Mesodermal cell (in vitro differentiated cells): ENCODE data around the gene PRAME.
"Not testable (repeated sequence)": the region's sequence is repeated elsewhere in the genome, so short reads cannot be mapped to it uniquely, and the experiment has no call there.

Experiments
- H3K27ac ChIP-seq: 2 replicates; pipeline ENCODE4 v1.7.0; 2013; ENCODE audit warnings: mild to moderate bottlenecking, low read depth, low read length, moderate library complexity; ENCODE audit not compliant: severe bottlenecking
- H3K36me3 ChIP-seq: 2 replicates; pipeline ENCODE4 v1.7.1; 2013; ENCODE audit warnings: mild to moderate bottlenecking, low read length, moderate library complexity; ENCODE audit not compliant: control insufficient read depth, insufficient read depth
- H3K4me1 ChIP-seq: one replicate; pipeline ENCODE4 v1.7.1; 2013; ENCODE audit warnings: mild to moderate bottlenecking, low read length; ENCODE audit not compliant: insufficient read depth, control insufficient read depth, poor library complexity, severe bottlenecking
- H3K4me3 ChIP-seq: 2 replicates; pipeline ENCODE4 v1.7.0; 2013; ENCODE audit warnings: low read length, control low read depth, mild to moderate bottlenecking; ENCODE audit not compliant: insufficient read depth, poor library complexity, severe bottlenecking; ENCODE audit errors: extremely low read depth
- H3K9me3 ChIP-seq: 2 replicates; pipeline ENCODE4 v1.7.1; 2013; ENCODE audit warnings: mild to moderate bottlenecking, low read length, moderate library complexity; ENCODE audit not compliant: control insufficient read depth
- WGBS, 2 experiments: methylation state at CpG; one replicate each; pipeline ENCODE4 v1.1.5; 2013; ENCODE audit warnings: missing lambda C conversion rate in 2 of 2; ENCODE audit not compliant: insufficient coverage in 2 of 2; 5-methylcytosine and 5-hydroxymethylcytosine counted together

Gene PRAME

GRCh38 chr22:22520667-22521602, 38.1 kb downstream of the PRAME start:
- WGBS, 2 experiments = 79 to 81% methylated on average over 11 of the region's 12 CpGs
- Histone ChIP-seq H3K36me3 (no peaks in the 10 kb centered on the region), H3K9me3 (no peaks in the 10 kb centered on the region), H3K27ac (no peak overlapping the region), H3K4me1 (peaks cover 9% of the 10 kb centered on the region), H3K4me3 (no peak overlapping the region)

GRCh38 chr22:22520020-22520656, 38.9 kb downstream of the PRAME start, which contains the start of gene ZNF280A:
TSS of gene ZNF280A (minus strand) at chr22:22520270. CDS start at chr22:22515630, 4,640 bp downstream.
- Histone ChIP-seq H3K9me3 (no peaks in the 10 kb centered on the region), H3K36me3 (no peaks in the 10 kb centered on the region), H3K27ac (no peak within 1 kb of the TSS), H3K4me1 (peaks cover 9% of the 10 kb centered on the region), H3K4me3 (no peak within 1 kb of the TSS)
- 77 to 87% methylated on average over 11 of the region's 12 CpGs for WGBS, 2 experiments

GRCh38 chr22:22519591-22519990, 39.5 kb downstream of the PRAME start:
- H3K27ac ChIP-seq = no peak overlapping the region
- no peak overlapping the region for H3K4me3 ChIP-seq
- H3K9me3 ChIP-seq = no peaks in the 10 kb centered on the region
- WGBS, 2 experiments = 92 to 94% methylated on average over 3 to 4 of the region's 5 CpGs
- peaks cover 9% of the 10 kb centered on the region for H3K4me1 ChIP-seq
- H3K36me3 ChIP-seq = no peaks in the 10 kb centered on the region

GRCh38 chr22:22516992-22517391, 42.1 kb downstream of the PRAME start:
- Histone ChIP-seq H3K4me3 (no peak overlapping the region), H3K9me3 (no peaks in the 10 kb centered on the region), H3K4me1 (peaks cover 9% of the 10 kb centered on the region), H3K27ac (no peak overlapping the region), H3K36me3 (no peaks in the 10 kb centered on the region)
- WGBS, 2 experiments = 80 to 93% methylated on average over 1 to 2 of the region's 4 CpGs

GRCh38 chr22:22515890-22516289, 43.2 kb downstream of the PRAME start:
- Histone ChIP-seq H3K27ac (no peak overlapping the region), H3K4me1 (peaks cover 9% of the 10 kb centered on the region), H3K9me3 (no peaks in the 10 kb centered on the region), H3K36me3 (no peaks in the 10 kb centered on the region), H3K4me3 (no peak overlapping the region)

GRCh38 chr22:22514431-22514830, 44.6 kb downstream of the PRAME start:
- not testable (repeated sequence) for H3K9me3 ChIP-seq, H3K4me1 ChIP-seq, H3K4me3 ChIP-seq, H3K36me3 ChIP-seq, H3K27ac ChIP-seq
- WGBS, 2 experiments = 72 to 81% methylated on average over 3 to 5 of the region's 8 CpGs

GRCh38 chr22:22513619-22514018, 45.4 kb downstream of the PRAME start:
- Histone ChIP-seq H3K4me3 (no peak overlapping the region), H3K36me3 (no peaks in the 10 kb centered on the region), H3K27ac (no peak overlapping the region), H3K9me3 (peaks cover 9% of the 10 kb centered on the region), H3K4me1 (no peaks in the 10 kb centered on the region)
- 96 to 100% methylated on average over 2 of the region's 2 CpGs for WGBS, 2 experiments

GRCh38 chr22:22512951-22513350, 46.1 kb downstream of the PRAME start:
- 64 to 68% methylated on average over 2 to 3 of the region's 5 CpGs for WGBS, 2 experiments
- Histone ChIP-seq H3K4me3 (no peak overlapping the region), H3K36me3 (no peaks in the 10 kb centered on the region), H3K27ac (no peak overlapping the region), H3K9me3 (peaks cover 9% of the 10 kb centered on the region), H3K4me1 (no peaks in the 10 kb centered on the region)

GRCh38 chr22:22510833-22511232, 48.2 kb downstream of the PRAME start:
- not testable (repeated sequence) for H3K4me3 ChIP-seq, H3K27ac ChIP-seq, H3K4me1 ChIP-seq, H3K9me3 ChIP-seq
- 88 to 96% methylated on average over 3 to 5 of the region's 7 CpGs for WGBS, 2 experiments
- H3K36me3 ChIP-seq = peaks cover 13% of the 10 kb centered on the region

- H3K4me3 ChIP-seq, H3K27ac ChIP-seq, H3K4me1 ChIP-seq, H3K9me3 ChIP-seq: not testable (repeated sequence)
- 92 to 97% methylated on average over 5 of the region's 6 CpGs for WGBS, 2 experiments
- H3K36me3 ChIP-seq = peaks cover 16% of the 10 kb centered on the region
These were observed 49.2 kb downstream of the PRAME start for GRCh38 chr22:22509912-22510311.
